ENCODE data around the gene SP3.
A peak's percentile ranks its signal among the peaks of the same experiment; 100 is the strongest.

Gene SP3

DNA sequence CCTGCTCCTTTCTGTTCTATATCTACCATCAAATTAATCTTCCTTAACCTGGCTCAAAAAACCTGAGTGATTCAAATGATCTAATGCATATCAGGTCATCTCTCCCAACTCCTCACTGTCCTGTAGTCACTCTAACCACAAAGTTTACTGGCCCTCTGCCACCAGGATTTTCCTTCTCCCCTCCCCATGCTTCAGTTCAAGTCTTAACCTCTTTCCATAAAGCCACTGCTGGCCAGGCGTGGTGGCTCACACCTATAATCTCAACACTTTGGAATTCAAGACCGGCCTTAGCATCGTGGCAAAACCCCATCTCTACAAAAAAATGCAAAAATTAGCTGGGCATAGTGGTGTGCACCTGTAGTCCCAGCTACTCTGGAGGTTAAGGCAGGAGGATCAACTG lies 7.5 kb upstream of the SP3 start:
- DNase-seq (ENCODE audit: low read depth) = no peak
- no peak overlapping the region for H3K4me3 ChIP-seq (ENCODE audit: control insufficient read depth, low read depth, low read length)
- TF ChIP-seq, protein P1, sequence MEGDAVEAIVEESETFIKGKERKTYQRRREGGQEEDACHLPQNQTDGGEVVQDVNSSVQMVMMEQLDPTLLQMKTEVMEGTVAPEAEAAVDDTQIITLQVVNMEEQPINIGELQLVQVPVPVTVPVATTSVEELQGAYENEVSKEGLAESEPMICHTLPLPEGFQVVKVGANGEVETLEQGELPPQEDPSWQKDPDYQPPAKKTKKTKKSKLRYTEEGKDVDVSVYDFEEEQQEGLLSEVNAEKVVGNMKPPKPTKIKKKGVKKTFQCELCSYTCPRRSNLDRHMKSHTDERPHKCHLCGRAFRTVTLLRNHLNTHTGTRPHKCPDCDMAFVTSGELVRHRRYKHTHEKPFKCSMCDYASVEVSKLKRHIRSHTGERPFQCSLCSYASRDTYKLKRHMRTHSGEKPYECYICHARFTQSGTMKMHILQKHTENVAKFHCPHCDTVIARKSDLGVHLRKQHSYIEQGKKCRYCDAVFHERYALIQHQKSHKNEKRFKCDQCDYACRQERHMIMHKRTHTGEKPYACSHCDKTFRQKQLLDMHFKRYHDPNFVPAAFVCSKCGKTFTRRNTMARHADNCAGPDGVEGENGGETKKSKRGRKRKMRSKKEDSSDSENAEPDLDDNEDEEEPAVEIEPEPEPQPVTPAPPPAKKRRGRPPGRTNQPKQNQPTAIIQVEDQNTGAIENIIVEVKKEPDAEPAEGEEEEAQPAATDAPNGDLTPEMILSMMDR (IDR thresholded peaks at IDR 0.05; ENCODE audit: control insufficient read depth, insufficient read depth, low read depth, low read length, missing control alignments) = no peak

DNA sequence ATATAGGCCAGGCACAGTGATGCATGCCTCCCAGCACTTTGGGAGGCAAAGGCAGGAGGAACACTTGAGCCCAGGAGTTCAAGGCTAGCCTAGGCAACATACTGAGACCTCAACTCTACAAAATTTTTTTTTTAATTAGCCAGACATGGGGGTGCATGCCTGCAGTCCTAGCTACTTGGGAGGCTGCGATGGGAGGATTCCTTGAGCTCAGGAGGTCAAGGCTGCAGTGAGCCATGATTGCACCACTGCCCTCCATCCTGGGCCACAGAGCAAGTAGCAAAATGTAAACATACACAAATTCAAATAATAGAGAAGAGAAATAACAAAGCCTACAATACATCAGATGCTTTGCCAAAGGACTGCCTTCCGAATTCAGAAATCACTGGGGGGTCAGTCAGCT lies 7.0 kb upstream of the SP3 start:
- no peak for DNase-seq (ENCODE audit: low read depth)
- TF ChIP-seq, protein P1 (IDR thresholded peaks at IDR 0.05; ENCODE audit: control insufficient read depth, insufficient read depth, low read depth, low read length, missing control alignments) = no peak
- no peak overlapping the region for H3K4me3 ChIP-seq (ENCODE audit: control insufficient read depth, low read depth, low read length)

DNA sequence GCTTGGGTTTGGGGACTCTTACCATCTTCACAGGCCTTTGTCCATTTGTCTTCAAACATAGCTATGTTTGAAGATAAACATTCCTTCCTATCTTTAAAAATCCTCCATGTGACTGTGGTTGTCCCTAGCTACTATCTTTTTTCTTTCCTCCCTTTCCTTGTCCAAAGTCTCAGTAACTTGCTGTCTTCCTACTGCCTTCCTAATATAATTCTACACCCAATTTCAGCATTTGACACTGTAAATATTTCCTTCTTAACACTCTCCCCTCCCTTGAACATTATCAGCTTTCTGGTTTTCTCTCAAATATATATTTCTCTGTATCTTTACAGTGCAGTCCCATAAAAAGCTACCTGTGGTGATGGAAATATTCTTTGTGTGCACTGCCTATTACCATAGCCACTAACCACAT lies 5.3 kb upstream of the SP3 start:
- TF ChIP-seq, protein P1 (IDR thresholded peaks at IDR 0.05; ENCODE audit: control insufficient read depth, insufficient read depth, low read depth, low read length, missing control alignments) = no peak
- DNase-seq (ENCODE audit: low read depth) = no peak
- H3K4me3 ChIP-seq (ENCODE audit: control insufficient read depth, low read depth, low read length) = no peak overlapping the region

DNA sequence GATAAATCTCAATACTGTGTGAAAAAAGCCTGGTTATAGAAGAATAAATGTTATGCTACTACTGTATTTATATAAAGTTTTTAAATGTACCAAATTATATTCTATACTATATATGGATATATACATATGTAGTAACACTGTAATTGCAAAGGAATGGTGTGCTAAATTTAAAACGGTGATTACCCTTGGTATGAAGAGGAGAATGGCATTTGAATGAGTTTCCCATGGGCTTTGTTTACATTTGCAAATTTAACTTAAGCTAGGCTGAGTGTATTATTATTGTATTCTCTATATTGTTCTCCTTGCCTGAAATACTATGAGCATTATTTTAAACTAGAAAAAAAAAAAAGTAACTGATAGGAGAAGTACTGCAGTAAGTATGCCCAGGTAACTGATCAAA lies 4.7 kb upstream of the SP3 start:
- DNase-seq (ENCODE audit: low read depth) = no peak
- H3K4me3 ChIP-seq (ENCODE audit: control insufficient read depth, low read depth, low read length) = no peak overlapping the region
- TF ChIP-seq, protein P1 (IDR thresholded peaks at IDR 0.05; ENCODE audit: control insufficient read depth, insufficient read depth, low read depth, low read length, missing control alignments) = no peak

DNA sequence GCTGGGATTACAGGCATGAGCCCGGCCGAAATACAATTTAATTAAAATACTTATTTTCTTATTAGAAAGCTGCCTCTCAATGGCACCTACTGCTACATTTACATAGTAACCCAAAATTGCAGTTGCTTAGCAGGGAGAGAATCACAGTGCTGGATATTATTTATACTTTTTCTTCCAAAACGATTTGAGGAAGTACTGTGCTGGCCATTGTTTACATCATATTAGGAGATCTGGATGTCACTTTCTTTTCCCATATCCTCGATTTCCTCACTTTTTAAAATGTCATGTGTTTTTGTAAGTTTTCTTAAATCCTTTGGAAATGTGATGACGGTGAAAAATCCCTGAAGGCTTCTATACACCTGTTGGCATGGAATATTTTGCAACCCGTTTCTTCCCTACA lies 3.4 kb upstream of the SP3 start:
- H3K4me3 ChIP-seq (ENCODE audit: control insufficient read depth, low read depth, low read length) = no peak overlapping the region
- TF ChIP-seq, protein P1 (IDR thresholded peaks at IDR 0.05; ENCODE audit: control insufficient read depth, insufficient read depth, low read depth, low read length, missing control alignments) = no peak
- no peak for DNase-seq (ENCODE audit: low read depth)

DNA sequence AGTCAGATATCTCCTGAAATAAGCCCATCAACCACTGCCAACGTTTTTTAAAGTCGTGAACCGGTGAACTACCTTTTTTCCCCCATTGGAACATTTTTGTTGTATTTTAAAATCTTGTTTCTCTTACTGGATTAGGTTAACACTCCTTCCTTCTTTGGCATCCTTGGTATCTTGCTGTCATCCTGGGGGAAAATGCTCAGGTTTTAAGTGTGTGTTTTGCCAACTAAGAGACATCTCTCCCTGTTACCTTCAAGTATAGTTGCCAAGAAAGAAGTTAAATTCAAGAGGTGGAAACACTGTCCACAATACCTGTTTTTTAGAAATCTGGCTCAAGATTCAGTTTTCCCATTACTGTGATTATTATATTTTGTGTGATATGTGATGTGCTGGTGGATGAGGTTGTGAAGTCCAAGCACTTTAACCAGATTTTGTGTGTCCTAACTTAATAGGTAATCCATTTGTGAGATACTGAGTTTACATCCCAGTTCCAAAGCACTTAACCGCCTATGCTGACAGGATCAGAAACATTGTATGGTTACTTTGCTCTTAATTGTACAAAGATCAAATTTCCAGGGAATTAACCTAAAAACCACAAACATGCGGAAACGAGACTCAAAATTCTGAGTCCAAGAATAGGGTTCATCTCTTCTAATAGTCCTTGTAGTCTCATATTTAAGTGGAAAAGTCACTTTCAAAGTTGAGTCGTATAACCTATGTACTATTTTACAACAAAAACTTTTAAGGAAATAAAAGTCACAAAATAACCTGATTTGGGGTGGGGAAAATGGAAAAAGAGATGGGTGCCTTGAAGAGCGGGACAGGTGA lies 1.3 kb upstream of the SP3 start:
- no peak for DNase-seq (ENCODE audit: low read depth)
- H3K4me3 ChIP-seq (ENCODE audit: control insufficient read depth, low read depth, low read length) = peak overlapping the region; percentile 79
- TF ChIP-seq, protein P1 (IDR thresholded peaks at IDR 0.05; ENCODE audit: control insufficient read depth, insufficient read depth, low read depth, low read length, missing control alignments) = no peak
